ENCODE data around the gene SHH. TPM values are rescaled to one million over a fixed set of nuclear protein-coding genes. Genes with fewer than 3 reads are reported as not detected.
A peak's percentile ranks its signal among the peaks of the same experiment; 100 is the strongest.

SHH gene
- total RNA-seq, 4 donors from 2014 or later: 7.7 to 16.2 (median 11.3) TPM

DNA sequence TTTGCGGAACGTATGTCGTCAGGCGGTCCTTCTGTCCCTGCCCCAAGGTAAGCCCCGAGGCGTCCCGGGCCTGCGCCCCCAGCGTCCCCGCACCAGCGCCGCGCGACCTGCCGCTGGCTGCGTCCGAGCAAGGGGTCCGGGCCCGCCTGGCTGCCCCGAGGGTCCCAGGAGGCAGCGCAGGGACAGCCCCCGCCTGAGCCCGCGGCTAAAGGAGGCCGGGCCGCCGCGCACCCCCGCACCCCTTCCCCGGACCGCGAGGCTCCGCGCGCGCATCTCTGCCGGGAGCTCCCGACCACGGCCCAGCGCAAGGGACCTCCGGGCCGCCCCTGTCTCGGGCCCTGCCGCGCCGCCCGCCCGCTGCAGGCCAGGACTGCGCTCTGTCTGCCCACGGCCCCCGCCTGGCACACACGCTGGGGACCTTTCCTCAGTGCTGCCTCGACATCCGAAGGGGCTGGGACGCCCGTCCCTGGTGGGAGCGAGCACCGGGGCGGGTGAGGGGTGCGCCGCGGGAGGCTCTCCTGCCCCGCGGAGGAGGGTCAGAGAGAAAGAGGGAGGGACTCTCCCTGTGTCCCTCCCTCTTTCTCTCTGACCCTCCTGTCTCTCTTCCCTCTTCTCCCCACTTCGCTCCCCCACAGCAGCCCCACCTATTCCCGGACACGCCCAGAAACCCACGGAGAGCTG lies 25.0 kb downstream of the SHH start:
- TF ChIP-seq, protein P1, sequence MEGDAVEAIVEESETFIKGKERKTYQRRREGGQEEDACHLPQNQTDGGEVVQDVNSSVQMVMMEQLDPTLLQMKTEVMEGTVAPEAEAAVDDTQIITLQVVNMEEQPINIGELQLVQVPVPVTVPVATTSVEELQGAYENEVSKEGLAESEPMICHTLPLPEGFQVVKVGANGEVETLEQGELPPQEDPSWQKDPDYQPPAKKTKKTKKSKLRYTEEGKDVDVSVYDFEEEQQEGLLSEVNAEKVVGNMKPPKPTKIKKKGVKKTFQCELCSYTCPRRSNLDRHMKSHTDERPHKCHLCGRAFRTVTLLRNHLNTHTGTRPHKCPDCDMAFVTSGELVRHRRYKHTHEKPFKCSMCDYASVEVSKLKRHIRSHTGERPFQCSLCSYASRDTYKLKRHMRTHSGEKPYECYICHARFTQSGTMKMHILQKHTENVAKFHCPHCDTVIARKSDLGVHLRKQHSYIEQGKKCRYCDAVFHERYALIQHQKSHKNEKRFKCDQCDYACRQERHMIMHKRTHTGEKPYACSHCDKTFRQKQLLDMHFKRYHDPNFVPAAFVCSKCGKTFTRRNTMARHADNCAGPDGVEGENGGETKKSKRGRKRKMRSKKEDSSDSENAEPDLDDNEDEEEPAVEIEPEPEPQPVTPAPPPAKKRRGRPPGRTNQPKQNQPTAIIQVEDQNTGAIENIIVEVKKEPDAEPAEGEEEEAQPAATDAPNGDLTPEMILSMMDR (IDR thresholded peaks at IDR 0.05): no peak
- TF ChIP-seq POLR2A (IDR thresholded peaks at IDR 0.05) (no peak), EP300 (IDR thresholded peaks at IDR 0.05) (no peak)
- Histone ChIP-seq H3K36me3 (peaks cover 0 to 27% (median 4%) of the 10 kb centered on the region in 3 donors), H3K4me1 (peaks cover 0 to 12% (median 2%) of the 10 kb centered on the region in 4 donors), H3K9me3 (no peaks in the 10 kb centered on the region), H3K27ac (peak overlapping the region in 1 of 4 donors; percentile 42), H3K4me3 (peak overlapping the region; percentile 22 to 49 (median 29)), H3K27me3 (no peaks in the 10 kb centered on the region)
- DNase-seq (ENCODE audit: low spot score in 2 of 2): no peak
- WGBS, 2 donors: 3% methylated on average over 20 to 49 of the region's 68 CpGs

DNA sequence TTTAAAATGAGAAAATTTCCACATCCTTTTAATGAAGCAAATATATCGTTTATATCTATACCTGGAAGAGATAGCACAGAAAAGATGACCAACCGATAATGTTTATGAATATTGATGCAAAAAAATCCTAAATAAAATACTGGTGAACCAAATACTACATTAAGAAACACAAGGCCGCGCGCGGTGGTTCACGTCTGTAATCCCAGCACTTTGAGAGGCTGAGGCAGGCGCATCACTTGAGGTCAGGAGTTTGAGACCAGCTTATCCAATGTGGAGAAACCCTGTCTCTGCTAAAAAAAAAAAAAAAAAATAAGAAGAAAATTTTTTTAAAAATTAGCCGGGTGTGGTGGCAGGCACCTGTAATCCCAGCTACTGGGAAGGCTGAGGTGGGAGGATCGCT lies 25.8 kb downstream of the SHH start:
- no peaks in the 10 kb centered on the region for H3K27me3 ChIP-seq
- H3K36me3 ChIP-seq: peaks cover 0 to 35% (median 4%) of the 10 kb centered on the region in 3 donors
- WGBS, 2 donors: 90% methylated on average over 10 of the region's 10 CpGs
- no peaks in the 10 kb centered on the region for H3K9me3 ChIP-seq
- H3K4me1 ChIP-seq: peaks cover 0 to 12% (median 2%) of the 10 kb centered on the region in 4 donors
- H3K27ac ChIP-seq: no peak overlapping the region
- no peak for TF ChIP-seq POLR2A (IDR thresholded peaks at IDR 0.05)
- no peak for TF ChIP-seq EP300 (IDR thresholded peaks at IDR 0.05)
- TF ChIP-seq, protein P1 (IDR thresholded peaks at IDR 0.05): no peak
- DNase-seq (ENCODE audit: low spot score in 2 of 2): no peak
- no peak overlapping the region for H3K4me3 ChIP-seq

DNA sequence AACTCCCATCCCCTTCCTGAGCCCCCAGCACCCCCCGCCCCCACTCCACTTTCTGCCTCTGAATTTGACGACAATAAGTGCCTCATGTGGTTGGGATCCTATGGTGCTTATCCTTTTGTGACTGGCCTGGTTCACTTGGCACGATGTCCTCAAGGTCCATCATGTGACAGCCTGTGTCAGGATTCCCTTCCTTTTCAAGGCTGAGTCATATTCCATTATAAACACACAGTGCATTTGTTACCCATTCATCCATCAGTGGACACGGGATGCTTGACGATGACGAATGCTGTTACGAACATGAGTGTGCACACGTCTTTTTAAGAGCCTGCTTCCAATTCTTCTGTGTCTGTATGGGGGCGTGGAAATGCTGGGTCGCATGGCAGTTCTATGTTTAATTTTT lies 26.7 kb downstream of the SHH start:
- Histone ChIP-seq H3K27ac (no peak overlapping the region), H3K36me3 (peaks cover 0 to 45% (median 4%) of the 10 kb centered on the region in 3 donors), H3K4me1 (peaks cover 0 to 12% (median 2%) of the 10 kb centered on the region in 4 donors), H3K9me3 (no peaks in the 10 kb centered on the region), H3K27me3 (no peaks in the 10 kb centered on the region), H3K4me3 (no peak overlapping the region)
- 89 to 90% methylated on average over 10 of the region's 10 CpGs for WGBS, 2 donors
- no peak for DNase-seq (ENCODE audit: low spot score in 2 of 2)
- TF ChIP-seq POLR2A (IDR thresholded peaks at IDR 0.05) (no peak), EP300 (IDR thresholded peaks at IDR 0.05) (no peak)
- TF ChIP-seq, protein P1 (IDR thresholded peaks at IDR 0.05): no peak

DNA sequence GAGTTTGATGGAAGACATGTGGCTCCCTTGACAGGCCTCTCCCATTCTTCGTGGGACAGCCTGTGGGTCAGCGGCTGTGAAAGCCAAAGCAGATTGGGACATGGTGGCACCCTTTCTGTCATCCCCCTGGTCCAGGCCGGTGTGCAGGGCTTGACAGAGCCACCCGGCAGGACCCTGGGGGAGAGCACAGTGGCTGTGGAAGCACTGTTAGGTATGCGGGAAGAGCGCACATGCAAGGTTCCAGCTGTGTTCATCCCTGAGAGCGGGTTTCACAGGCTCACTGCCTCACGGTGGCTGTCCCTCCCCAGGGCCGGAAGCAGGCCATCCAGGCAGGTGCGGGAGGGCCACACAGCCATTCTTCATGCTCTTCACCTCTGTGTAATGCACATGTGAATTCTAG lies 29.8 kb downstream of the SHH start:
- no peaks in the 10 kb centered on the region for H3K27me3 ChIP-seq
- WGBS, 2 donors: 86 to 90% methylated on average over 7 to 10 of the region's 10 CpGs
- H3K36me3 ChIP-seq: peaks cover 0 to 74% (median 4%) of the 10 kb centered on the region in 3 donors
- H3K27ac ChIP-seq: no peak overlapping the region
- peaks cover 0 to 9% (median 2%) of the 10 kb centered on the region in 4 donors for H3K4me1 ChIP-seq
- H3K9me3 ChIP-seq: no peaks in the 10 kb centered on the region
- no peak for DNase-seq (ENCODE audit: low spot score in 2 of 2)
- no peak overlapping the region for H3K4me3 ChIP-seq
- TF ChIP-seq EP300 (IDR thresholded peaks at IDR 0.05) (no peak), POLR2A (IDR thresholded peaks at IDR 0.05) (no peak)
- TF ChIP-seq, protein P1 (IDR thresholded peaks at IDR 0.05): no peak

DNA sequence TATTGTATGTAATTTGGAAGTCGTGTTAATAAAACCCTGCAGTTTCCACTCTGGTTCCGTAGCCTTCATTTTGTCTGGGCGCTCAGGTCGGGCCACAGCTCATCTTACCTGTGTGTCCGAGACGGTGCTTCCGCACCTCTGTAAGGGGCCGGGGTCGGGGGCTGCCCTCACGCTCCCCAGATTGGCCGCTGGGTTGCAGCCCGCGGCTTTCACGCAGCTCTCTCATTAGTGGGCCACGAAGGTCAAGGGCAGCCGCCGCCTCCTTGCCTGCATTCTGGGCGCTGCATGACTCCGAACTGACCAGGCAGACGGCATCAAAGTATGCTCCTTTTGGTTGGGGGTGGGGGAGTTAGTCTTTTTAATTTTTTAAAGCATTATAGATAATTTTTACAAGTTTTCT lies 30.8 kb downstream of the SHH start:
- Histone ChIP-seq H3K9me3 (no peaks in the 10 kb centered on the region), H3K36me3 (peaks cover 0 to 85% (median 5%) of the 10 kb centered on the region in 3 donors)
- 88% methylated on average over 20 of the region's 20 CpGs for WGBS, 2 donors

More for the DNA sequence above, 30.8 kb downstream of the SHH start:
- DNase-seq (ENCODE audit: low spot score in 2 of 2): no peak
- Histone ChIP-seq H3K27me3 (no peaks in the 10 kb centered on the region), H3K4me3 (no peak overlapping the region), H3K4me1 (no peaks in the 10 kb centered on the region), H3K27ac (no peak overlapping the region)
- no peak for TF ChIP-seq POLR2A (IDR thresholded peaks at IDR 0.05)
- TF ChIP-seq, protein P1 (IDR thresholded peaks at IDR 0.05): no peak
- no peak for TF ChIP-seq EP300 (IDR thresholded peaks at IDR 0.05)

Data from tibial nerve (tissue), 4 donors.